ENCODE data around the gene HIPK3.

DNA sequence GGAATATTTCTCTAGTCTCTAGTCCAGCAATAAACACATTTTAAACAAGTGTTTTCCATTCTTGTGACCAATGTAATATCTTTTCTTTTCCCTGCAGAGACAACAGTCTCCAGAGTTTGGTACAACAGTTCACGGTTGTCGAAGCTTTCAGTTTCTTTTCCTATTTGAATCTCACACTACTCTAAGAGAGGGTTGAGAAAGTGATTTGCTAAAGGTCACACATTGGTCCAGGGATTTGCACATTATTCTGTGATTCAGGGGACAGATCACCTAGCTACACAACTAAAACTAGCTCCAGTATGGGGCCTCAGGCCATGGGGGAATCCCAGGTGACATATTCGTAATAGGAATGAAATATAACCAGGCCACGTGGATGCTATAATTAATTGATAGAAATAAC, 132.5 kb downstream of the HIPK3 start:
- no peak for TF ChIP-seq POLR2A (IDR thresholded peaks at IDR 0.05; ENCODE audit: low read depth, low read length)
- no peak for TF ChIP-seq POLR2AphosphoS5 (IDR thresholded peaks at IDR 0.05; ENCODE audit: low read depth, low read length)
- TF ChIP-seq SPI1 (IDR thresholded peaks at IDR 0.05; ENCODE audit: low read depth, low read length): no peak
- no peak for TF ChIP-seq PAX5 (IDR thresholded peaks at IDR 0.05; ENCODE audit: insufficient read depth, low read length, severe bottlenecking)
- TF ChIP-seq TAF1 (IDR thresholded peaks at IDR 0.05; ENCODE audit: low read depth, low read length): no peak

Measured in GM12891 (cell line).